B cell (primary cell): Measurements from ENCODE around the gene DHDDS. TPM values are rescaled to one million over a fixed set of nuclear protein-coding genes. Genes with fewer than 3 reads are reported as not detected.

Experiments
- ATAC-seq: fragments of 200-7000 bp; cut with Tn5 transposase; one replicate; pipeline ENCODE4 v1.10.0; 2021; ENCODE audit warnings: low read depth, mild to moderate bottlenecking, moderate number of reproducible peaks, moderate library complexity
- CTCF ChIA-PET: fragments of 350-600 bp; sonication (Branson Sonifier 250); formaldehyde crosslinking; loops from one replicate; lab custom pipeline; 2021; ENCODE audit warnings: antibody characterized with exemption, inconsistent platforms; lab: Charles Lee
- POLR2A ChIA-PET: fragments of 350-600 bp; sonication (Branson Sonifier 250); formaldehyde crosslinking; loops from one replicate; lab custom pipeline; 2021; ENCODE audit warnings: antibody characterized with exemption; lab: Charles Lee
- DNase-seq: peaks from one replicate; pipeline ENCODE4 v3.0.0; 2013
- H2AFZ ChIP-seq: 2 replicates; pipeline ENCODE4 v1.6.1; 2012; ENCODE audit warnings: mild to moderate bottlenecking, low read depth, low read length; ENCODE audit not compliant: insufficient read depth, poor library complexity, severe bottlenecking
- H3K27ac ChIP-seq, 2 donors: 1 replicate in 1 of 2; 2 replicates in 1 of 2; pipeline ENCODE4 v1.5.1; 2012 to 2013; ENCODE audit warnings: low read length in 2 of 2, mild to moderate bottlenecking in 2 of 2, moderate library complexity in 1 of 2
- H3K27me3 ChIP-seq, 4 experiments: fragments of 200-600 bp in 1 of 4; sonication (generic) in 1 of 4; replicated peaks in 1 of 4; 1 replicate in 2 of 4; 2 replicates in 2 of 4; pipeline versions ENCODE4 v1.6.1 to v1.7.0; 2013 to 2016; ENCODE audit warnings: low read length in 3 of 4, mild to moderate bottlenecking in 2 of 4, mixed read lengths in 1 of 4, moderate library complexity in 1 of 4; ENCODE audit not compliant: insufficient read depth in 4 of 4, control insufficient read depth in 3 of 4; ENCODE audit errors: control extremely low read depth in 1 of 4
- H3K36me3 ChIP-seq, 2 experiments: replicated peaks in 1 of 2; 1 replicate in 1 of 2; 2 replicates in 1 of 2; pipeline versions ENCODE4 v1.6.1 to v1.7.1; 2013; ENCODE audit warnings: low read length in 1 of 2; ENCODE audit not compliant: insufficient read depth in 2 of 2, control insufficient read depth in 1 of 2; ENCODE audit errors: control extremely low read depth in 1 of 2, extremely low read depth in 1 of 2
- H3K4me1 ChIP-seq, 2 donors: fragments of 200-600 bp in 1 of 2; sonication (generic) in 1 of 2; 1 replicate in 1 of 2; 2 replicates in 1 of 2; pipeline versions ENCODE4 v1.5.1 to v1.6.1; 2013 to 2017; ENCODE audit warnings: low read length in 2 of 2; ENCODE audit not compliant: control insufficient read depth in 2 of 2, insufficient read depth in 2 of 2
- H3K4me2 ChIP-seq: replicated peaks from 2 replicates; pipeline ENCODE3; 2012; ENCODE audit warnings: mild to moderate bottlenecking, low read depth, low read length; ENCODE audit not compliant: poor library complexity, severe bottlenecking
- H3K4me3 ChIP-seq, 5 experiments: fragments of 200-600 bp in 1 of 5; sonication (generic) in 1 of 5; 1 replicate in 3 of 5; 2 replicates in 2 of 5; pipeline versions ENCODE4 v1.5.1 to v1.7.0; 2011 to 2016; ENCODE audit warnings: low read length in 4 of 5, mild to moderate bottlenecking in 4 of 5, low read depth in 2 of 5, control low read depth in 1 of 5, moderate library complexity in 1 of 5; ENCODE audit not compliant: insufficient read depth in 1 of 5; ENCODE audit errors: control extremely low read depth in 1 of 5, extremely low read depth in 1 of 5
- H3K79me2 ChIP-seq: fragments of 200-600 bp; sonication (generic); one replicate; pipeline ENCODE4 v1.6.0; 2016; ENCODE audit warnings: low read length; ENCODE audit not compliant: control insufficient read depth, insufficient read depth
- H3K9ac ChIP-seq: fragments of 200-600 bp; sonication (generic); 2 replicates; pipeline ENCODE4 v1.6.1; 2017; ENCODE audit warnings: mild to moderate bottlenecking, low read length, moderate library complexity
- H3K9me3 ChIP-seq, 3 donors: one replicate each; pipeline versions ENCODE4 v1.6.1 to v1.7.1; 2013; ENCODE audit warnings: low read length in 2 of 3; ENCODE audit not compliant: control insufficient read depth in 2 of 3, insufficient read depth in 1 of 3; ENCODE audit errors: control extremely low read depth in 1 of 3
- H4K20me1 ChIP-seq: 2 replicates; pipeline ENCODE4 v1.6.0; 2012; ENCODE audit warnings: mild to moderate bottlenecking, low read length; ENCODE audit not compliant: insufficient read depth, control insufficient read depth, poor library complexity, severe bottlenecking
- H3K27ac Mint-ChIP-seq: one replicate; pipeline ENCODE4 v1.8.0; 2021; ENCODE audit warnings: mixed read lengths
- H3K27me3 Mint-ChIP-seq: one replicate; pipeline ENCODE4 v1.8.0; 2021; ENCODE audit warnings: mixed read lengths
- H3K4me1 Mint-ChIP-seq: one replicate; pipeline ENCODE4 v1.8.0; 2021; ENCODE audit warnings: mixed read lengths
- H3K4me3 Mint-ChIP-seq: one replicate; pipeline ENCODE4 v1.8.0; 2021; ENCODE audit warnings: mixed read lengths
- H3K9me3 Mint-ChIP-seq: one replicate; pipeline ENCODE4 v1.8.0; 2022; ENCODE audit warnings: mixed read lengths; ENCODE audit not compliant: insufficient read depth
- CTCF ChIP-seq: fragments of 200-600 bp; IDR thresholded peaks from one replicate; pipeline ENCODE4 v1.8.0; 2022; ENCODE audit warnings: antibody characterized with exemption, mild to moderate bottlenecking
- EZH2 ChIP-seq: IDR thresholded peaks from 2 replicates; pipeline ENCODE4 v1.6.1; 2012; ENCODE audit warnings: borderline replicate concordance, low read depth, mild to moderate bottlenecking, moderate library complexity, low read length; ENCODE audit not compliant: insufficient read depth, poor library complexity, severe bottlenecking
- WGBS: methylation state at CpG from one replicate; pipeline ENCODE4 v1.1.5; 2013; ENCODE audit warnings: missing lambda C conversion rate; ENCODE audit not compliant: insufficient coverage; 5-methylcytosine and 5-hydroxymethylcytosine counted together
- intact Hi-C: fragments of 100-400 bp; cut with micrococcal nuclease; formaldehyde crosslinking; loops from one replicate; pipeline ENCODE4 v1.10.0; 2022
- polyA plus RNA-seq: library from polyadenylated mRNA; depleted of rRNA; stranded (reverse); fragments of >200 nt; gene quantifications from 2 replicates; pipeline ENCODE4 v1.2.3, GENCODE V29; 2012
- total RNA-seq, 2 donors: library from RNA; stranded (reverse); fragments of 120-200 nt in 1 of 2; gene quantifications; 1 replicate in 1 of 2; 2 replicates in 1 of 2; pipeline versions ENCODE4 v1.2.3 to v1.2.4, GENCODE V29; 2013 to 2022

Gene DHDDS
- total and polyA plus RNA-seq, 2 donors (not counting 1 experiment from before 2014, with no cell fraction given), result 20.4 to 54.2 TPM

- H3K27me3 ChIP-seq, result peaks cover 0 to 55% (median 36%) of the 10 kb centered on the region in 4 experiments
These were observed 23.5 kb upstream of the DHDDS start for GRCh38 chr1:26408604-26409003.

More at GRCh38 chr1:26408604-26409003, 23.5 kb upstream of the DHDDS start:
- DNase-seq, result peak; percentile 85
- Histone ChIP-seq H3K79me2 (no peaks in the 10 kb centered on the region), H3K27ac (no peak overlapping the region), H3K36me3 (no peaks in the 10 kb centered on the region), H3K4me2 (peak overlapping the region; percentile 60), H3K4me3 (no peak overlapping the region), H4K20me1 (no peaks in the 10 kb centered on the region), H3K9me3 (peaks cover 0 to 34% (median 0%) of the 10 kb centered on the region in 3 donors), H2AFZ (no peak overlapping the region), H3K4me1 (peaks cover 17 to 18% of the 10 kb centered on the region in 2 donors), H3K9ac (no peak overlapping the region)
- H3K27ac Mint-ChIP-seq, result peak overlapping the region; percentile 41
- ChIA-PET CTCF (interaction anchor here (0.6 to 1.3 kb wide), 4 partner anchors 9 to 87 kb away, joined by 3 to 4 read pairs (median 4); partner anchors contain the start of gene DHDDS), POLR2A (interaction anchor here (1.2 kb wide), 1 partner anchor 86 kb away, joined by 3 read pairs; no protein-coding TSS in a partner anchor)
- H3K4me1 Mint-ChIP-seq, result peaks cover 15% of the 10 kb centered on the region
- peak; percentile 92 for ATAC-seq
- WGBS, result 8% methylated on average over 12 of the region's 12 CpGs
- peaks cover 63% of the 10 kb centered on the region for H3K27me3 Mint-ChIP-seq
- no peak overlapping the region for H3K4me3 Mint-ChIP-seq
- intact Hi-C loops, result loop anchor here (1.0 to 2.0 kb wide), 4 partner anchors 24 to 298 kb away; partner anchors contain the start of genes CEP85, DHDDS, HMGN2 and PDIK1L
- H3K9me3 Mint-ChIP-seq, result no peaks in the 10 kb centered on the region
- TF ChIP-seq EZH2 (no peak), CTCF (no peak)
